CD4-positive, alpha-beta memory T cell (primary cell): ENCODE data around the gene CRX. TPM values are rescaled to one million over a fixed set of nuclear protein-coding genes. Genes with fewer than 3 reads are reported as not detected.
"Not testable (repeated sequence)": the region's sequence is repeated elsewhere in the genome, so short reads cannot be mapped to it uniquely, and the experiment has no call there.

Experiments used
- CTCF ChIA-PET: fragments of 350-600 bp; sonication (Branson Sonifier 250); formaldehyde crosslinking; loops from one replicate; lab custom pipeline; 2021; ENCODE audit warnings: inconsistent platforms; ENCODE audit not compliant: partially characterized antibody; lab: Charles Lee
- POLR2A ChIA-PET: fragments of 350-600 bp; sonication (Branson Sonifier 250); formaldehyde crosslinking; loops from one replicate; lab custom pipeline; 2021; ENCODE audit not compliant: partially characterized antibody; lab: Charles Lee
- DNase-seq, 5 donors: peaks; one replicate each; pipeline versions ENCODE4 v3.0.0 to v3.0.0-alpha.2; 2020 to 2022; ENCODE audit warnings: mixed read lengths in 1 of 5
- H3K27ac ChIP-seq: one replicate; pipeline ENCODE4 v1.7.0; 2013; ENCODE audit warnings: low read depth, low read length
- H3K27me3 ChIP-seq: 2 replicates; pipeline ENCODE4 v1.7.0; 2013; ENCODE audit warnings: mild to moderate bottlenecking, low read length, moderate library complexity; ENCODE audit not compliant: insufficient read depth
- H3K36me3 ChIP-seq: 2 replicates; pipeline ENCODE4 v1.7.0; 2013; ENCODE audit warnings: mild to moderate bottlenecking, low read length, moderate library complexity; ENCODE audit not compliant: insufficient read depth
- H3K4me1 ChIP-seq: 2 replicates; pipeline ENCODE4 v1.7.0; 2013; ENCODE audit warnings: mild to moderate bottlenecking, low read length, moderate library complexity; ENCODE audit not compliant: insufficient read depth
- H3K4me3 ChIP-seq, 2 donors: one replicate each; pipeline ENCODE4 v1.7.0; 2013; ENCODE audit warnings: low read length in 2 of 2, mild to moderate bottlenecking in 1 of 2
- H3K9me3 ChIP-seq, 2 donors: one replicate each; pipeline ENCODE4 v1.7.0; 2013; ENCODE audit warnings: low read length in 2 of 2, control low read depth in 1 of 2; ENCODE audit not compliant: control insufficient read depth in 1 of 2
- H3K27ac Mint-ChIP-seq, 7 donors: one replicate each; pipeline ENCODE4 v1.8.0; 2020 to 2021; ENCODE audit warnings: mixed read lengths in 7 of 7, mild to moderate bottlenecking in 6 of 7, inconsistent platforms in 3 of 7, moderate library complexity in 3 of 7
- H3K27me3 Mint-ChIP-seq, 2 donors: one replicate each; pipeline ENCODE4 v1.8.0; 2020 to 2021; ENCODE audit warnings: mixed read lengths in 2 of 2
- H3K36me3 Mint-ChIP-seq, 2 donors: one replicate each; pipeline ENCODE4 v1.8.0; 2020 to 2021; ENCODE audit warnings: mixed read lengths in 2 of 2, inconsistent platforms in 1 of 2, mild to moderate bottlenecking in 1 of 2
- H3K4me1 Mint-ChIP-seq, 4 donors: one replicate each; pipeline ENCODE4 v1.8.0; 2020 to 2021; ENCODE audit warnings: mixed read lengths in 4 of 4, mild to moderate bottlenecking in 1 of 4
- H3K4me3 Mint-ChIP-seq, 8 donors: one replicate each; pipeline ENCODE4 v1.8.0; 2020 to 2021; ENCODE audit warnings: mixed read lengths in 8 of 8, mild to moderate bottlenecking in 7 of 8, moderate library complexity in 6 of 8, inconsistent platforms in 3 of 8
- H3K9me3 Mint-ChIP-seq, 8 donors: one replicate each; pipeline ENCODE4 v1.8.0; 2020 to 2021; ENCODE audit warnings: mixed read lengths in 8 of 8, mild to moderate bottlenecking in 5 of 8, inconsistent platforms in 3 of 8, moderate library complexity in 1 of 8
- intact Hi-C: fragments of 100-400 bp; cut with micrococcal nuclease; formaldehyde crosslinking; loops from one replicate; pipeline ENCODE4 v1.15.1; 2023
- polyA plus RNA-seq, 2 donors: library from polyadenylated mRNA; unstranded; fragments of 300-500 nt; fragmentation: Illumina TruSeq; gene quantifications; one replicate each; pipeline ENCODE4 v1.2.3, GENCODE V29; 2021
- total RNA-seq, 2 experiments: library from RNA; stranded (reverse); gene quantifications; one replicate each; pipeline ENCODE4 v1.2.3, GENCODE V29; 2021

CRX gene
- total and polyA plus RNA-seq, 4 experiments from 2014 or later = not detected

DNA sequence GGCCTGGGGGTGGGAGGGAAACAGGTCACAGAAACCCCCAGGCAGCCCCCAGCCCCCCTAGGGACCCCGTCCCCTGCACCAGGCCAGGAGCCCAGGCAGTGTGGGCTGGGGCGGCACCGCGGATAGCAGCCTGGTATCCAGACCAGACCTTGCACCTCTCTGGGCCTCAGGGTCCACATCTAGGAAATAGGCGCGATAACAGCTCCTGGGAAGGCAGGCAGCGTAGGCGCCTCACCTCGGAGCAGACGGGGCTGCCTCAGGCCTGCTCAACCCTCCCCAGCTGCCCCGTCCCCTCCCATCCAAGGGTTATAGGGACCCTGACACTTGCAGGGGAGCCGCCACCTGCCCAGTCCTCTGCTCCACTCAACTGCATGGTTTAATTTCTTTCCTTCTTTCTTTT is 18.1 kb upstream of the CRX start:
- H3K4me3 ChIP-seq, H3K9me3 ChIP-seq, intact Hi-C loops, CTCF ChIA-PET, H3K4me1 ChIP-seq, H3K4me3 Mint-ChIP-seq, H3K36me3 Mint-ChIP-seq, H3K27me3 ChIP-seq, H3K27ac Mint-ChIP-seq, H3K27ac ChIP-seq, H3K4me1 Mint-ChIP-seq, H3K27me3 Mint-ChIP-seq, H3K36me3 ChIP-seq, DNase-seq, POLR2A ChIA-PET, H3K9me3 Mint-ChIP-seq: not testable (repeated sequence)

DNA sequence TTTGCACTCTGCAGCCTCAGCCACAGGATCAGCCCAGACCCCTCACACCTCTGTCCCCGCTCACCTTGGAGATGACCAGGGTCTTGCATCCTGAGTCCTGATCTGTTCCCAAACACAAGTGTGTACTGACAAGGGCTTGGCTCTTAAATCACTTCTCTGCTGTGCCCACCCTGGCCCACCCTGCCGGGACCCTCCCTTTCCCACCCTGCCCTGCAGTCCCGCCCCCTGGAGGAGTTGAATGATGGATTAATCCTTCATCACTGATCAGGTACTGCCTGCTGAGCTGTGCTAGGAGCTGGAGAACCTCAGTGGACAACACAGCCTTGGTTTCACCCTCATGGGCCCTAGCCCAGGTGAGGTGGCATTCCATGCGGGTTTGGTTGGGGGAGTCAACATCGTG is 17.3 kb upstream of the CRX start, which contains the start of gene TPRX1:
TPRX1 (minus strand) TSS at position 101 of the 400 bp plus-strand sequence; CDS start at position 89, 12 bp downstream.
- intact Hi-C loops, H3K9me3 Mint-ChIP-seq, H3K9me3 ChIP-seq, H3K4me3 Mint-ChIP-seq, POLR2A ChIA-PET, H3K4me3 ChIP-seq, H3K4me1 ChIP-seq, H3K27me3 ChIP-seq, H3K27ac ChIP-seq, CTCF ChIA-PET, H3K36me3 Mint-ChIP-seq, H3K36me3 ChIP-seq, H3K4me1 Mint-ChIP-seq, DNase-seq, H3K27me3 Mint-ChIP-seq: not testable (repeated sequence)
- H3K27ac Mint-ChIP-seq = peak within 1 kb of the TSS in 1 of 7 donors; percentile 59

DNA sequence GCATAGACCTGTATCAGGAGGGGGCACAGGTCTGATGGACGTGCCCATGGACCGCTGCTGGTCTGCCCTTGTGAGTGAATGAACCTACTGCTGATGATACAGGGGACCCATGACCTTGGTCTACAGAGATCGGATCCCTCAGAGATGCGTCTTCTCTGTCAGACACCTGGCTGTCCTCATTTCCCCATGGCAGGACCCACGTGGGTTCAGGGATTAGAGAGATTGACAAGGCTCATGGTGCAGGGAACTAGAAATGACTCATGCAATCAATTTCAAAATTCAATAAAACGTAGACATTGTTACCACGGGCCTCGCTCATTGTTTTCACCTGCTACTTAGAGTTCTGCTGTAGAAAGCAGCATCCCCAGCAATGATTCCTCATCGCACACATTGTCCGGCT is 16.4 kb upstream of the CRX start:
- intact Hi-C loops = no loop called here
- Mint-ChIP-seq H3K27ac (peak overlapping the region in 1 of 7 donors; percentile 59), H3K4me1 (no peaks in the 10 kb centered on the region), H3K4me3 (no peak overlapping the region), H3K9me3 (peaks cover 0 to 5% (median 2%) of the 10 kb centered on the region in 8 donors), H3K27me3 (peaks cover 1% of the 10 kb centered on the region in 2 donors), H3K36me3 (peaks cover 0 to 5% of the 10 kb centered on the region in 2 donors)
- CTCF ChIA-PET = interaction anchor here (1.0 kb wide), 1 partner anchor 9 kb away, joined by 3 read pairs; no protein-coding TSS in a partner anchor
- H3K9me3 ChIP-seq = no peaks in the 10 kb centered on the region
- H3K4me1 ChIP-seq = no peaks in the 10 kb centered on the region
- no peaks in the 10 kb centered on the region for H3K27me3 ChIP-seq
- H3K4me3 ChIP-seq = no peak overlapping the region
- H3K36me3 ChIP-seq = no peaks in the 10 kb centered on the region
- H3K27ac ChIP-seq = no peak overlapping the region
- DNase-seq = no peak
- POLR2A ChIA-PET = no interaction called here

DNA sequence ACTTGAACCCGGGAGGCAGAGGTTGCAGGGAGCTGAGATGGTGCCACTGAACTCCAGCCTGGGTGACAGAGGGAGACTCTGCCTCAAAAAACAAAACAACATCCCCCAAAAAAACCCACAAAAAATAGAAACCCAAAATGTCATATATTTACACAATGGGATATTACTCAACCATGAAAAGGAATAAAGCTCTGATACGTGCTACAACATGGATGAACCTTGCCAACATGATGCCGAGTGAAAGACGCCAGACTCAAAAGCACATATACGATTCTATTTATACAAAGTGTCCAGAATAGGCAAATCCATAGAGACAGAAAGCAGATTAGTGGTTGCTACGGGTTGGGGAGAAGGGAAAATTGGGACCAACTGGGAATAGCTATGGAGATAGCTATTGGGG is 15.3 kb upstream of the CRX start:
- no peaks in the 10 kb centered on the region for H3K4me1 Mint-ChIP-seq
- peaks cover 3% of the 10 kb centered on the region in 2 donors for H3K27me3 Mint-ChIP-seq
- POLR2A ChIA-PET = no interaction called here
- no peak overlapping the region for H3K27ac ChIP-seq
- H3K27ac Mint-ChIP-seq = no peak overlapping the region
- no peaks in the 10 kb centered on the region for H3K27me3 ChIP-seq
- CTCF ChIA-PET = interaction anchor here (1.0 to 1.1 kb wide), 2 partner anchors 8 to 10 kb away, joined by 3 to 4 read pairs; no protein-coding TSS in a partner anchor
- no peaks in the 10 kb centered on the region for H3K4me1 ChIP-seq
- H3K9me3 ChIP-seq = no peaks in the 10 kb centered on the region
- intact Hi-C loops = no loop called here
- no peak for DNase-seq
- no peak overlapping the region for H3K4me3 ChIP-seq
- H3K4me3 Mint-ChIP-seq = no peak overlapping the region
- H3K9me3 Mint-ChIP-seq = peaks cover 0 to 2% (median 0%) of the 10 kb centered on the region in 8 donors
- H3K36me3 ChIP-seq = no peaks in the 10 kb centered on the region
- no peaks in the 10 kb centered on the region for H3K36me3 Mint-ChIP-seq

DNA sequence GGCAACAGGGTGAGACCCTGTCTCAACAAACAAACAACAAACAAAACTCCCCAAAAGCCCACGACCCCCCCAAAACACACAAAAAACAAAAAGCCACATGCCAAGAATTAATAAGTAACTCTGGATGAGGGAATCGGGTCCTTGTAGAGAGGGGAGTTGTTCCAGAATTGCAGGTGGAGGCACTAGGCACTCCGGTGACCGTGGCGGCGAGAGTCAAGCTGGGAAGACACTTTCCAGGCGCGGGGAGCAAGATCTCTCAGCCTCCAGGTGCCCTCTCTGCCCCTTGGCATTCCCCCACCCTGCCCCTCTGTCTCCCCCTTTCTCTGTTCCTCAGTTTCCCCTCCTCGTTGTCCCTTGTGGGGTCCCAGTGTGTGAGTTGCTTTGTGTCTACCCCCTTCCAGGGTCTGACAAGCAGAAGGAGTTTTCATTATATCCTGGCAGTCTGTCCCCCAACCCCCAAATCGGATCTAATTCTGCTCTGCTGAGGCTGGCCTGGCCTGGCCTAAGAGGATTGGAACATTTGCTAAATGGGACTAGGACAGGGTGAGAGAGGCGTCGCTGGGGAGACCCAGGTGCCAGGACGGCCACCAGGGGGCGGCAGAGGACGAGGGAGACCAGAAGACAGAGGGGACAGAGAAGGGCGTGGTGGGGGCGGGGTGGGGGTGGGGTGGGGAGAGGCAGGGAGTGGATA is 8.3 kb upstream of the CRX start:
- H3K9me3 ChIP-seq = no peaks in the 10 kb centered on the region
- no peaks in the 10 kb centered on the region for H3K4me1 Mint-ChIP-seq
- no peaks in the 10 kb centered on the region for H3K36me3 ChIP-seq
- no peak overlapping the region for H3K27ac ChIP-seq
- DNase-seq = peak; percentile 53 to 59 (median 58)
- CTCF ChIA-PET = interaction anchor here (1.0 kb wide), 1 partner anchor 42 kb away, joined by 3 read pairs; no protein-coding TSS in a partner anchor
- H3K4me3 Mint-ChIP-seq = no peak overlapping the region
- H3K4me3 ChIP-seq = no peak overlapping the region
- no peaks in the 10 kb centered on the region for H3K36me3 Mint-ChIP-seq
- peak overlapping the region in 1 of 7 donors; percentile 54 for H3K27ac Mint-ChIP-seq
- POLR2A ChIA-PET = no interaction called here
- no peaks in the 10 kb centered on the region for H3K9me3 Mint-ChIP-seq
- intact Hi-C loops = loop anchor here (1.0 kb wide), 1 partner anchor 50 kb away; no protein-coding TSS in a partner anchor
- no peaks in the 10 kb centered on the region for H3K27me3 ChIP-seq
- peaks cover 8 to 11% of the 10 kb centered on the region in 2 donors for H3K27me3 Mint-ChIP-seq
- H3K4me1 ChIP-seq = no peaks in the 10 kb centered on the region

DNA sequence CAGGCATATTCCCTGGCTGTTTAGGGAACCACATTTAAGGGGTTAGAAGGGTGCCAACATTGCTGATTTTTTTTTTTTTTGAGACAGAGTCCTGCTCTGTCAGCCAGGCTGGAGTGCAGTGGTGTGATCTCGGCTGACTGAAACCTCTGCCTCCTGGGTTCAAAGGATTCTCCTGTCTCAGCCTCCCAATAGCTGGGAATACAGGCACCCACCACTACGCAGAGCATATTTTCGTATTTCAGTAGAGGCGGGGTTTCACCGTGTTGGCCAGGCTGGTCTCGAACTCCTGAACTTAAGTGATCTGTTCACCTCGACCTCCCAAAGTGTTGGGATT is 7.8 kb upstream of the CRX start:
- peaks cover 13 to 14% of the 10 kb centered on the region in 2 donors for H3K27me3 Mint-ChIP-seq
- H3K9me3 ChIP-seq = no peaks in the 10 kb centered on the region
- no peaks in the 10 kb centered on the region for H3K4me1 Mint-ChIP-seq
- no peak overlapping the region for H3K27ac ChIP-seq
- H3K36me3 Mint-ChIP-seq = no peaks in the 10 kb centered on the region
- intact Hi-C loops = loop anchor here (1.0 kb wide), 1 partner anchor 49 kb away; no protein-coding TSS in a partner anchor
- no peaks in the 10 kb centered on the region for H3K9me3 Mint-ChIP-seq
- DNase-seq = no peak
- no peaks in the 10 kb centered on the region for H3K27me3 ChIP-seq
- H3K36me3 ChIP-seq = no peaks in the 10 kb centered on the region
- H3K4me1 ChIP-seq = no peaks in the 10 kb centered on the region
- H3K27ac Mint-ChIP-seq = peak overlapping the region in 1 of 7 donors; percentile 54
- H3K4me3 ChIP-seq = no peak overlapping the region
- ChIA-PET POLR2A (no interaction called here), CTCF (interaction anchor here (1.0 to 1.2 kb wide), 3 partner anchors 8 to 42 kb away, joined by 3 to 4 read pairs (median 3); no protein-coding TSS in a partner anchor)
- no peak overlapping the region for H3K4me3 Mint-ChIP-seq

DNA sequence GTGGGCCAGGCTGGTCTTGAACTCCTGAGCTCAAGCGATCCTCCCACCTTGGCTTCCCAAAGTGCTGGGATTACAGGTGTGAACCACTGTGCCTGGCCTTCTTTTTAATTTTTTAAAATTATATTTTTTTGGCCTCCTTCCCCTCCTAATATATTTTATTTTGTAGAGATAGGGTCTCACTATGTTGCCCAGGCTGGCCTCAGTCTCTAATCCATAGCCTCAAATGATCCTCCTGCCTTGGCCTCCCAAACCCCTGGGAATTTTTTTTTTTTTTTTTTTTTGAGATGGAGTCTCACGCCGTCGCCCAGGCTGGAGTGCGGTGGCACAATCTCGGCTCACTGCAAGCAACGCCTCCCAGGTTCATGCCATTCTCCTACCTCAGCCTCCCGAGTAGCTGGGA is 5.5 kb upstream of the CRX start:
- DNase-seq, intact Hi-C loops, POLR2A ChIA-PET, H3K9me3 Mint-ChIP-seq, H3K36me3 ChIP-seq, H3K9me3 ChIP-seq, H3K4me3 Mint-ChIP-seq, H3K27ac Mint-ChIP-seq, H3K27ac ChIP-seq, H3K36me3 Mint-ChIP-seq, H3K4me1 ChIP-seq, H3K4me3 ChIP-seq, H3K27me3 ChIP-seq, H3K4me1 Mint-ChIP-seq: not testable (repeated sequence)
- H3K27me3 Mint-ChIP-seq = peaks cover 28 to 30% of the 10 kb centered on the region in 2 donors
- CTCF ChIA-PET = interaction anchor here (0.7 to 1.0 kb wide), 3 partner anchors 9 to 26 kb away, joined by 3 to 4 read pairs (median 4); no protein-coding TSS in a partner anchor
